Naive thymus-derived CD4-positive, alpha-beta T cell (primary cell): ENCODE results near the gene PSAPL1. TPM values are rescaled to one million over a fixed set of nuclear protein-coding genes. Genes with fewer than 3 reads are reported as not detected.

Experiments used
- ATAC-seq: fragments of 150-1000 bp; cut with Tn5 transposase; 2 replicates; pipeline ENCODE4 v1.10.0; 2021; ENCODE audit warnings: mild to moderate bottlenecking, moderate library complexity
- CTCF ChIA-PET: fragments of 350-600 bp; sonication (Branson Sonifier 250); formaldehyde crosslinking; loops from one replicate; lab custom pipeline; 2021; ENCODE audit warnings: antibody characterized with exemption; lab: Charles Lee
- POLR2A ChIA-PET: fragments of 350-600 bp; sonication (Branson Sonifier 250); formaldehyde crosslinking; loops from one replicate; lab custom pipeline; 2021; ENCODE audit warnings: antibody characterized with exemption, inconsistent platforms; lab: Charles Lee
- DNase-seq, 9 donors: peaks; one replicate each; pipeline versions ENCODE4 v3.0.0 to v3.0.0-alpha.2; 2020 to 2022; ENCODE audit warnings: mixed read lengths in 1 of 9
- H3K27ac ChIP-seq: one replicate; pipeline ENCODE4 v1.7.0; 2013; ENCODE audit warnings: mild to moderate bottlenecking, low read depth, low read length, moderate library complexity
- H3K27me3 ChIP-seq, 2 donors: one replicate each; pipeline ENCODE4 v1.7.0; 2013; ENCODE audit warnings: low read length in 2 of 2, mild to moderate bottlenecking in 2 of 2, moderate library complexity in 2 of 2; ENCODE audit not compliant: control insufficient read depth in 2 of 2, insufficient read depth in 2 of 2
- H3K36me3 ChIP-seq, 3 experiments: 1 replicate in 2 of 3; 2 replicates in 1 of 3; pipeline ENCODE4 v1.7.0; 2013; ENCODE audit warnings: low read length in 3 of 3, mild to moderate bottlenecking in 3 of 3, moderate library complexity in 1 of 3; ENCODE audit not compliant: insufficient read depth in 3 of 3, control insufficient read depth in 2 of 3
- H3K4me1 ChIP-seq, 2 donors: one replicate each; pipeline ENCODE4 v1.7.0; 2013; ENCODE audit warnings: low read length in 2 of 2, mild to moderate bottlenecking in 2 of 2, moderate library complexity in 1 of 2; ENCODE audit not compliant: control insufficient read depth in 2 of 2, insufficient read depth in 2 of 2
- H3K4me3 ChIP-seq: 2 replicates; pipeline ENCODE4 v1.7.0; 2013; ENCODE audit warnings: mild to moderate bottlenecking, low read length
- H3K9me3 ChIP-seq, 3 experiments: 1 replicate in 2 of 3; 2 replicates in 1 of 3; pipeline ENCODE4 v1.7.0; 2013; ENCODE audit warnings: low read length in 3 of 3; ENCODE audit not compliant: control insufficient read depth in 2 of 3
- H3K27ac Mint-ChIP-seq, 9 donors: one replicate each; pipeline ENCODE4 v1.8.0; 2020 to 2022; ENCODE audit warnings: mixed read lengths in 9 of 9, mild to moderate bottlenecking in 8 of 9, moderate library complexity in 5 of 9, inconsistent platforms in 2 of 9
- H3K27me3 Mint-ChIP-seq, 5 donors: one replicate each; pipeline ENCODE4 v1.8.0; 2021 to 2022; ENCODE audit warnings: mixed read lengths in 5 of 5, mild to moderate bottlenecking in 1 of 5
- H3K36me3 Mint-ChIP-seq, 5 donors: one replicate each; pipeline ENCODE4 v1.8.0; 2020 to 2022; ENCODE audit warnings: mixed read lengths in 5 of 5, mild to moderate bottlenecking in 3 of 5, inconsistent platforms in 1 of 5
- H3K4me1 Mint-ChIP-seq, 7 donors: one replicate each; pipeline ENCODE4 v1.8.0; 2020 to 2022; ENCODE audit warnings: mixed read lengths in 7 of 7, mild to moderate bottlenecking in 3 of 7, inconsistent platforms in 1 of 7
- H3K4me3 Mint-ChIP-seq, 10 donors: one replicate each; pipeline ENCODE4 v1.8.0; 2020 to 2022; ENCODE audit warnings: mild to moderate bottlenecking in 10 of 10, mixed read lengths in 10 of 10, moderate library complexity in 6 of 10, inconsistent platforms in 2 of 10
- H3K9me3 Mint-ChIP-seq, 11 donors: one replicate each; pipeline ENCODE4 v1.8.0; 2020 to 2022; ENCODE audit warnings: mixed read lengths in 11 of 11, mild to moderate bottlenecking in 4 of 11, inconsistent platforms in 1 of 11, moderate library complexity in 1 of 11
- intact Hi-C, 2 donors: fragments of 100-400 bp; cut with micrococcal nuclease; formaldehyde crosslinking; loops; one replicate each; pipeline ENCODE4 v1.15.1; 2023
- polyA plus RNA-seq, 2 donors: library from polyadenylated mRNA; unstranded; fragments of 300-500 nt; fragmentation: Illumina TruSeq; gene quantifications; one replicate each; pipeline ENCODE4 v1.2.3, GENCODE V29; 2021
- total RNA-seq, 6 experiments: library from RNA in 5 of 6; stranded (reverse) in 5 of 6; gene quantifications; 1 replicate in 5 of 6; 2 replicates in 1 of 6; pipeline ENCODE4 v1.2.3 and lab custom pipeline; 2021 to 2026

PSAPL1 gene
- total and polyA plus RNA-seq, 7 experiments from 2014 or later: not detected

- DNase-seq (no peak), ATAC-seq (peak; percentile 14)
- Mint-ChIP-seq H3K4me1 (no peaks in the 10 kb centered on the region), H3K27ac (no peak overlapping the region), H3K9me3 (peaks cover 0 to 3% (median 0%) of the 10 kb centered on the region in 11 donors), H3K4me3 (no peak overlapping the region), H3K36me3 (no peaks in the 10 kb centered on the region), H3K27me3 (no peaks in the 10 kb centered on the region)
- no peak overlapping the region for H3K4me3 ChIP-seq
- no peak overlapping the region for H3K27ac ChIP-seq
- H3K36me3 ChIP-seq: no peaks in the 10 kb centered on the region
- intact Hi-C loops: no loop called here
- H3K4me1 ChIP-seq: no peaks in the 10 kb centered on the region
- no peaks in the 10 kb centered on the region for H3K9me3 ChIP-seq
- H3K27me3 ChIP-seq: no peaks in the 10 kb centered on the region
- ChIA-PET POLR2A (no interaction called here), CTCF (no interaction called here)
Observed at GRCh38 chr4:7451434-7451789, 16.7 kb upstream of the PSAPL1 start.

GRCh38 chr4:7450775-7451433 lies 16.2 kb upstream of the PSAPL1 start:
- intact Hi-C loops: no loop called here
- ATAC-seq (no peak), DNase-seq (no peak)
- Histone ChIP-seq H3K36me3 (no peaks in the 10 kb centered on the region), H3K27ac (no peak overlapping the region), H3K9me3 (no peaks in the 10 kb centered on the region), H3K27me3 (no peaks in the 10 kb centered on the region), H3K4me3 (no peak overlapping the region), H3K4me1 (no peaks in the 10 kb centered on the region)
- Mint-ChIP-seq H3K4me3 (no peak overlapping the region), H3K36me3 (no peaks in the 10 kb centered on the region), H3K9me3 (peaks cover 0 to 3% (median 0%) of the 10 kb centered on the region in 11 donors), H3K27me3 (no peaks in the 10 kb centered on the region), H3K4me1 (no peaks in the 10 kb centered on the region), H3K27ac (no peak overlapping the region)
- ChIA-PET CTCF (no interaction called here), POLR2A (no interaction called here)

GRCh38 chr4:7448036-7448435 lies 13.3 kb upstream of the PSAPL1 start:
- H3K4me3 Mint-ChIP-seq: no peak overlapping the region
- no peak overlapping the region for H3K27ac ChIP-seq
- no peak overlapping the region for H3K27ac Mint-ChIP-seq
- ChIA-PET CTCF (no interaction called here), POLR2A (no interaction called here)
- H3K4me1 Mint-ChIP-seq: no peaks in the 10 kb centered on the region
- H3K9me3 ChIP-seq: no peaks in the 10 kb centered on the region
- DNase-seq (no peak), ATAC-seq (no peak)
- peaks cover 0 to 21% (median 12%) of the 10 kb centered on the region in 5 donors for H3K27me3 Mint-ChIP-seq
- no peaks in the 10 kb centered on the region for H3K36me3 ChIP-seq
- no peaks in the 10 kb centered on the region for H3K36me3 Mint-ChIP-seq
- H3K4me3 ChIP-seq: no peak overlapping the region
- no peaks in the 10 kb centered on the region for H3K27me3 ChIP-seq
- peaks cover 0 to 3% (median 0%) of the 10 kb centered on the region in 11 donors for H3K9me3 Mint-ChIP-seq
- intact Hi-C loops: no loop called here
- no peaks in the 10 kb centered on the region for H3K4me1 ChIP-seq

GRCh38 chr4:7447236-7447635 lies 12.5 kb upstream of the PSAPL1 start:
- no peak for DNase-seq
- Mint-ChIP-seq H3K27me3 (peaks cover 0 to 25% (median 15%) of the 10 kb centered on the region in 5 donors), H3K9me3 (peaks cover 0 to 3% (median 0%) of the 10 kb centered on the region in 11 donors), H3K4me1 (peaks cover 0 to 4% (median 0%) of the 10 kb centered on the region in 7 donors), H3K4me3 (no peak overlapping the region), H3K36me3 (no peaks in the 10 kb centered on the region), H3K27ac (no peak overlapping the region)
- POLR2A ChIA-PET: no interaction called here
- Histone ChIP-seq H3K4me1 (no peaks in the 10 kb centered on the region), H3K27ac (no peak overlapping the region), H3K36me3 (no peaks in the 10 kb centered on the region), H3K4me3 (no peak overlapping the region), H3K9me3 (no peaks in the 10 kb centered on the region), H3K27me3 (no peaks in the 10 kb centered on the region)
- intact Hi-C loops: no loop called here
- CTCF ChIA-PET: no interaction called here
- ATAC-seq: no peak

GRCh38 chr4:7444731-7445130 lies 10.0 kb upstream of the PSAPL1 start:
- no peaks in the 10 kb centered on the region for H3K36me3 Mint-ChIP-seq
- H3K9me3 Mint-ChIP-seq: peaks cover 0 to 4% (median 0%) of the 10 kb centered on the region in 11 donors
- no peak overlapping the region for H3K27ac Mint-ChIP-seq
- POLR2A ChIA-PET: no interaction called here
- intact Hi-C loops: no loop called here
- Histone ChIP-seq H3K27ac (no peak overlapping the region), H3K4me1 (no peaks in the 10 kb centered on the region), H3K9me3 (no peaks in the 10 kb centered on the region), H3K27me3 (no peaks in the 10 kb centered on the region), H3K36me3 (no peaks in the 10 kb centered on the region), H3K4me3 (no peak overlapping the region)
- CTCF ChIA-PET: no interaction called here
- no peak overlapping the region for H3K4me3 Mint-ChIP-seq
- ATAC-seq (no peak), DNase-seq (no peak)
- peaks cover 0 to 29% (median 22%) of the 10 kb centered on the region in 5 donors for H3K27me3 Mint-ChIP-seq
- peaks cover 0 to 4% (median 0%) of the 10 kb centered on the region in 7 donors for H3K4me1 Mint-ChIP-seq

GRCh38 chr4:7444314-7444713 lies 9.6 kb upstream of the PSAPL1 start:
- no peak for ATAC-seq
- no peaks in the 10 kb centered on the region for H3K4me1 ChIP-seq
- no peak overlapping the region for H3K27ac ChIP-seq
- DNase-seq: no peak
- ChIA-PET CTCF (no interaction called here), POLR2A (no interaction called here)
- H3K4me3 Mint-ChIP-seq: no peak overlapping the region
- H3K4me3 ChIP-seq: no peak overlapping the region
- no peaks in the 10 kb centered on the region for H3K9me3 ChIP-seq
- H3K36me3 ChIP-seq: no peaks in the 10 kb centered on the region
- H3K27me3 Mint-ChIP-seq: peaks cover 0 to 29% (median 26%) of the 10 kb centered on the region in 5 donors
- H3K4me1 Mint-ChIP-seq: peaks cover 0 to 4% (median 0%) of the 10 kb centered on the region in 7 donors
- intact Hi-C loops: no loop called here
- no peaks in the 10 kb centered on the region for H3K36me3 Mint-ChIP-seq
- peaks cover 0 to 2% (median 0%) of the 10 kb centered on the region in 11 donors for H3K9me3 Mint-ChIP-seq
- H3K27me3 ChIP-seq: no peaks in the 10 kb centered on the region
- no peak overlapping the region for H3K27ac Mint-ChIP-seq

GRCh38 chr4:7442574-7443162 lies 7.9 kb upstream of the PSAPL1 start:
- no peaks in the 10 kb centered on the region for H3K4me1 ChIP-seq
- DNase-seq: no peak
- intact Hi-C loops: no loop called here
- Mint-ChIP-seq H3K36me3 (no peaks in the 10 kb centered on the region), H3K9me3 (peaks cover 0 to 2% (median 0%) of the 10 kb centered on the region in 11 donors), H3K27ac (no peak overlapping the region), H3K4me3 (no peak overlapping the region), H3K4me1 (peaks cover 0 to 4% (median 0%) of the 10 kb centered on the region in 7 donors), H3K27me3 (peaks cover 0 to 34% (median 29%) of the 10 kb centered on the region in 5 donors)
- H3K27me3 ChIP-seq: no peaks in the 10 kb centered on the region
- H3K4me3 ChIP-seq: no peak overlapping the region
- ATAC-seq: no peak
- ChIA-PET CTCF (no interaction called here), POLR2A (no interaction called here)
- H3K27ac ChIP-seq: no peak overlapping the region
- no peaks in the 10 kb centered on the region for H3K36me3 ChIP-seq
- H3K9me3 ChIP-seq: no peaks in the 10 kb centered on the region
